ENCODE data around the gene PRLR. TPM values are rescaled to one million over a fixed set of nuclear protein-coding genes. Genes with fewer than 3 reads are reported as not detected.
"Not testable (repeated sequence)": the region's sequence is repeated elsewhere in the genome, so short reads cannot be mapped to it uniquely, and the experiment has no call there.

PRLR gene
- total RNA-seq, 2 donors from 2014 or later, result 1.1 to 7.1 TPM

DNA sequence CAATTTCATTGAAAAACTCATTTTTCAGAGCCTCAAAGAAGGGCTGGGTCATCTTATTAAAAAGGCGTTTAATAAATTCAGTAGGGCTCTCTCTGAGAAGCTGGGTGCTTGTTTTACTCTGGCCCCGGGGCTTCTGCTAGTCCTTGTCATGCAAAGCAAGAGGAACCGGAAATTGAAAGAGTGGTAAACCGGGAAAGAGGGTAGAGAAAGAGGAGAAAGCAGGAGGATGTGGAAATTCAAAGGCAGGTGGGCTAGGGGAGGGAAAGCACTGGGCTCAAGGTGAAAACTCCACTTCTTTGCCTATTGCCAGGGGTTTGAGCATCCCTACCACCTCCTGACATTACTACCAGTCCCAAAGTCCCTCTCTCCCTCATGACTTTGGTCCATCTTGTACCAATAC lies 118.0 kb downstream of the PRLR start:
- 58% methylated on average over 4 of the region's 4 CpGs for WGBS
- H3K4me3 ChIP-seq, result no peak overlapping the region
- TF ChIP-seq CTCF (IDR thresholded peaks at IDR 0.05) (no peak), POLR2AphosphoS5 (IDR thresholded peaks at IDR 0.05) (no peak), POLR2A (IDR thresholded peaks at IDR 0.05) (no peak)
- no peaks in the 10 kb centered on the region for H3K27me3 ChIP-seq (replicated peaks; ENCODE audit: insufficient read depth)
- DNase-seq (ENCODE audit: low spot score), result no peak
- no peaks in the 10 kb centered on the region for H3K4me1 ChIP-seq (replicated peaks)
- H3K27ac ChIP-seq, result no peak overlapping the region
- no peaks in the 10 kb centered on the region for H3K9me3 ChIP-seq
- H3K36me3 ChIP-seq, result no peaks in the 10 kb centered on the region
- intact Hi-C loops (cut with DNase I), result no loop called here

- H3K9me3 ChIP-seq; H3K36me3 ChIP-seq; H3K27me3 ChIP-seq (replicated peaks; ENCODE audit: insufficient read depth); H3K27ac ChIP-seq; DNase-seq (ENCODE audit: low spot score); intact Hi-C loops (cut with DNase I); H3K4me1 ChIP-seq (replicated peaks); H3K4me3 ChIP-seq: not testable (repeated sequence)
- WGBS, result 78% methylated on average over 11 of the region's 11 CpGs
Measured at GRCh38 chr5:35104550-35104949, 125.7 kb downstream of the PRLR start.

DNA sequence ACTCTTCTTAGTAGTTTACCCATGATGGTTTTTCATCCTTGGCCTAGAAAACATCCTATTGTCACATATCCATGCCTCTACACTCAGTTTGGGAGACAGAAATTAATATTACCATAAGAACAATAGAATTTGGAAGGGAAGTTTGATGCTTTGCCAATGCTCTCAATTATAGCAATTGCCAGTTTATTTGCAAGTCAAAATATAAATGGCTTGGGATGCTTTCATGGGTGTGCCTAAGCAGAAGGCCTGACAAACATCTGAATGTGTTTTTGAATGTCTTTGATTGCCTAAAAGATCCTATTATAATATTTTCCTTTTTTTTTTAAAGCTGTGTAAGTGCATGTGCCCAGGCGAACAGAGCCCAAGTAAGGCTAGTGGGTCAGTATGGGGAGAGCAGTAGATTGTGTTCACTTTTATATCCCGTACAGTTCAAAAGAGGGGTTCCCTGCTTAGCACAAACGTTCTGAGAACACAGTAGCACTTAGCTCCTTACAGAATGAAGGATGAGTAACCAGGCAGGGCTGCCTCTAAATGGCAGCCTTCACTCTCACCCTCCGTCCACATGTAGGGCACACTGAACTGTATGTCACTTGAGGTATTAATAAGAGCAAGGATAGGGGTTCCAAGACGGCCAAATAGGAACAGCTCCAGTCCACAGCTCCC lies 126.5 kb downstream of the PRLR start:
- no peak for TF ChIP-seq CTCF (IDR thresholded peaks at IDR 0.05)
- TF ChIP-seq POLR2AphosphoS5 (IDR thresholded peaks at IDR 0.05), result no peak
- TF ChIP-seq POLR2A (IDR thresholded peaks at IDR 0.05), result no peak
- WGBS, result 88% methylated on average over 5 of the region's 5 CpGs
- Histone ChIP-seq H3K4me3 (no peak overlapping the region), H3K9me3 (no peaks in the 10 kb centered on the region), H3K4me1 (replicated peaks) (no peaks in the 10 kb centered on the region), H3K27ac (no peak overlapping the region), H3K36me3 (no peaks in the 10 kb centered on the region), H3K27me3 (replicated peaks; ENCODE audit: insufficient read depth) (no peaks in the 10 kb centered on the region)
- DNase-seq (ENCODE audit: low spot score), result no peak
- intact Hi-C loops (cut with DNase I), result no loop called here

DNA sequence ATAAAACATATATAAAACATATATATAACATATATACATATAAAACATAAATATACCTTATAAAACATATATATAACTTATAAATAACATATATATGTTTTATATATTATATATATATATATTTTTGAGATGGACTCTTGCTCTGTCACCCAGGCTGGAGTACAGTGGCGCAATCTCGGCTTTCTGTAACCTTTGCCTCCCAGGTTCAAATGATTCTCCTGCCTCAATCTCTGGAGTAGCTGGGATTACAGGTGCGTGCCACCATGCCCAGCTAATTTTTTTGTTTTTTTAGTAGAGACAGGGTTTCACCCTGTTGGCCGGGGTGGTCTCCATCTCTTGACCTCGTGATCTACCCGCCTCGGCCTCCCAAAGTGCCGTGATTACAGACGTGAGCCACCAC lies 128.6 kb downstream of the PRLR start:
- DNase-seq (ENCODE audit: low spot score); H3K4me3 ChIP-seq; H3K27me3 ChIP-seq (replicated peaks; ENCODE audit: insufficient read depth); H3K4me1 ChIP-seq (replicated peaks); intact Hi-C loops (cut with DNase I); H3K27ac ChIP-seq; H3K9me3 ChIP-seq; H3K36me3 ChIP-seq: not testable (repeated sequence)
- WGBS, result 95% methylated on average over 9 of the region's 9 CpGs

GRCh38 chr5:35101016-35101415 lies 129.3 kb downstream of the PRLR start:
- H3K9me3 ChIP-seq, result no peaks in the 10 kb centered on the region
- no peaks in the 10 kb centered on the region for H3K36me3 ChIP-seq
- DNase-seq (ENCODE audit: low spot score), result no peak
- WGBS, result 96% methylated on average over 4 of the region's 4 CpGs
- no peak overlapping the region for H3K27ac ChIP-seq
- intact Hi-C loops (cut with DNase I), result no loop called here
- TF ChIP-seq CTCF (IDR thresholded peaks at IDR 0.05), result no peak
- TF ChIP-seq POLR2A (IDR thresholded peaks at IDR 0.05), result no peak
- TF ChIP-seq POLR2AphosphoS5 (IDR thresholded peaks at IDR 0.05), result no peak
- H3K27me3 ChIP-seq (replicated peaks; ENCODE audit: insufficient read depth), result no peaks in the 10 kb centered on the region
- no peaks in the 10 kb centered on the region for H3K4me1 ChIP-seq (replicated peaks)
- H3K4me3 ChIP-seq, result no peak overlapping the region

DNA sequence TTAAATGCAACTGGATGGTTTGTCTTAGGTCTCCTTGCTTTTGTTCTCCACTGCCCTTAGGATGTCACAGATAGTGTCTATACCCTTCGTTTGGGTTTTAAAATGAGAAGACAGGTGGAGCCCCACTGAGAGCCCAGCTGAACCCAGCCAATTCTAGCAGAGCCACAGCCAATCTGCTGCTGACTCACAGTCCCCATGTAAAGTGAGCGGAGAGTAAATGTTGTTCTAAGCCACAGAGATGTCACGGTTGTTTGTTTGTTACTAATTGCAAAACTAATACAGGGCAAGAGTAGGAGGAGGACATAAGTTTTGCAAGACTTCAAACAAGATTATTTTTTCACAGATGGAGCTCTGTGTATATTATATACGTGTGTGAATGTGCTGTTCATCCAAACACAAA lies 132.1 kb downstream of the PRLR start:
- Histone ChIP-seq H3K4me1 (replicated peaks) (no peaks in the 10 kb centered on the region), H3K9me3 (no peaks in the 10 kb centered on the region), H3K27me3 (replicated peaks; ENCODE audit: insufficient read depth) (no peaks in the 10 kb centered on the region), H3K36me3 (no peaks in the 10 kb centered on the region), H3K4me3 (no peak overlapping the region), H3K27ac (no peak overlapping the region)
- no peak for TF ChIP-seq POLR2AphosphoS5 (IDR thresholded peaks at IDR 0.05)
- TF ChIP-seq CTCF (IDR thresholded peaks at IDR 0.05), result no peak
- no peak for TF ChIP-seq POLR2A (IDR thresholded peaks at IDR 0.05)
- DNase-seq (ENCODE audit: low spot score), result no peak
- intact Hi-C loops (cut with DNase I), result loop anchor here (10.0 kb wide), 1 partner anchor 107 kb away; no protein-coding TSS in a partner anchor
- 69% methylated on average over 4 of the region's 4 CpGs for WGBS

Data from prostate gland (tissue), 2 donors.